ENCODE data around the gene EGFLAM.
"Not testable (repeated sequence)": the region's sequence is repeated elsewhere in the genome, so short reads cannot be mapped to it uniquely, and the experiment has no call there.

EGFLAM gene

GRCh38 chr5:38408446-38409198 lies 150.3 kb downstream of the EGFLAM start:
- DNase-seq (ENCODE audit: insufficient read length, low spot score) (no peak), FAIRE-seq (no peak)

DNA sequence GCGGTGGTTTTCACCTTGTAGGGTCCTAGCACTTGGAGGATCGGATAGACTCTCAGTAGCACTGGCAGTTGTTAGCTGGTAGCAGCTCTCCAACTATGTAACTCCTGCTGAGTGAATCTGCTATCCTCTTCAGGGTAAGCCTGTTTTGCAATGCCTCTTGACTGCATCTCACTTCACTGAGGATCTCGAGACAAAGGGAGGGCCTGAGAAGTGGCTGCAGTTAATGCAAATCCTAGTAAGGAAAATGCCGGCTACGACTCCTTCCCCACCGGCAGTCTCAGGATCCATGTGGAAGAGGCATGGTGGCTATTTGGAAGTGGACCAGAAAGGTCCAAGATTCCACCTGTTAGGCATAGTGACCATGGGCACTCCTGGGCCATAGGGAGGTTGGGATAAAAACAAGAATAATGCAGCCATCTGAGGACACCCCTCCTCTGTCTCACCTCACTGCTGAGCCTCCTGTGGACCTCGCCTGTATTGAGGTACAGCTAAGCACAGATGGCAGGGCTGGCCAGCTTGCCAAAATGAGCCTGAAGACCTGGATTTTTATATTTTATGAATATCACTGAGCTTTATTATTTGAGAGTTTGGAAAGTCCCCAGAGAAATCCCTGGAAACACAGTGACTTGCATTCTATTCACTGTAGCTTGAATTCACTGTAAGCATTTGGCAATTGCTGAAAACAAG lies 152.1 kb downstream of the EGFLAM start:
- no peak for DNase-seq (ENCODE audit: insufficient read length, low spot score)

GRCh38 chr5:38413696-38414095 lies 155.3 kb downstream of the EGFLAM start:
- no peak for FAIRE-seq
- no peak for DNase-seq (ENCODE audit: insufficient read length, low spot score)

More for the DNA sequence above, 152.1 kb downstream of the EGFLAM start:
- FAIRE-seq = no peak

GRCh38 chr5:38414348-38414747 lies 156.0 kb downstream of the EGFLAM start:
- FAIRE-seq = no peak
- DNase-seq (ENCODE audit: insufficient read length, low spot score) = no peak

- DNase-seq (ENCODE audit: insufficient read length, low spot score); FAIRE-seq: not testable (repeated sequence)
Observed at GRCh38 chr5:38415772-38416171, 157.4 kb downstream of the EGFLAM start.

- FAIRE-seq (peak; percentile 26), DNase-seq (ENCODE audit: insufficient read length, low spot score) (no peak)
Observed at GRCh38 chr5:38417658-38418017, 159.3 kb downstream of the EGFLAM start.

- FAIRE-seq (no peak), DNase-seq (ENCODE audit: insufficient read length, low spot score) (no peak)
Observed at GRCh38 chr5:38420246-38420645, 161.9 kb downstream of the EGFLAM start.

DNA sequence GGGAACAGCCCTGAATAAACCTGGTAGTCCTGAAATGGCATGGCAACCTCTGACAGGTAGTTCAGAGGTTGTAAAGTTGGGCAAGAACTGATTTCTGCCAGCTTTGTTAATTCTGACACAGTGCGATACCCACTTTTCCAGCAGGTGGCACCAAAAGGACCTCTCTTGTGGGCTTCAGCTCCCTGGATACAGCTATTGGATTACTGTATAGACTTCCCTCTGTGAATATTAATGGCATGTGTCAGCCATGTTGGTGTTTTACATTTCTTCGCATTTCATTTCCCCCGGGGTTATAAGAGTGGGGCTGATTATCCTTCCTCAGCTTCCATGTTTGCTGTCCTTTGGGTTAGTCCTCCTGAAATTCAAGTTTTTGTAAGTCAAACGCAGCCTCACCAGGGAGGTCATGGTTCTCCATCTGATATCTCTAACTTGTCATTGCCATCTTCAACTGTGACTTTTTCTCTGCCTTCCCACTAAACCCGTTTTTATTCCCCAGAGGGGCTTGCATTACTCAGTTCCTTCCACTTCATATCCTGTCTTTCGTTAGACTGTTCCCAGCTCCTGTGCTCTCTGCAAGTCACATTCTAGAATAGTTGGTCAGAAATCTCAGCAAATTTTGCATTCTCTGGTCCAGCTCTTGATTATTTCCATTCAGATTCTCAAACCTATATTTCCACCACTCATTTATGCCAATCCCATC lies 162.5 kb downstream of the EGFLAM start:
- peak; percentile 87 for FAIRE-seq
- DNase-seq (ENCODE audit: insufficient read length, low spot score) = peak; percentile 96

DNA sequence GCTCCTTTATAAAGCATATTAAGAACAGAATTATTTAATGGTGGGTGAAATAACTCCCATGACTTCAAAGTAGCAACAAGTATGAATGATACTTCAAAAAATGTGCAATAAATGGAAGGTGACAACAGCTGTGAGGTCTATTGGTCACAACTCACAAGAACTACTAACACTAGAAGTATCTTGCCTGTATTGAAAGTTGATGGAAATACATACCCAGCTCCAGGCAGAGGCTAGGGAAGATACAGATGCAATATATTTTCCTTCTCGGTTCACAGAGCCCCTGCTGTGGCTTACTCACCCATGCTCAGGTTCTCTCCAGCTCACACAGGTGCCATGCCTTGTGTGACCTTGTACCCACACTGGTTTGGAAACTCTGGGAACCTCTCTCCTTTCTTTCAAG lies 164.3 kb downstream of the EGFLAM start:
- DNase-seq (ENCODE audit: insufficient read length, low spot score) (no peak), FAIRE-seq (no peak)

DNA sequence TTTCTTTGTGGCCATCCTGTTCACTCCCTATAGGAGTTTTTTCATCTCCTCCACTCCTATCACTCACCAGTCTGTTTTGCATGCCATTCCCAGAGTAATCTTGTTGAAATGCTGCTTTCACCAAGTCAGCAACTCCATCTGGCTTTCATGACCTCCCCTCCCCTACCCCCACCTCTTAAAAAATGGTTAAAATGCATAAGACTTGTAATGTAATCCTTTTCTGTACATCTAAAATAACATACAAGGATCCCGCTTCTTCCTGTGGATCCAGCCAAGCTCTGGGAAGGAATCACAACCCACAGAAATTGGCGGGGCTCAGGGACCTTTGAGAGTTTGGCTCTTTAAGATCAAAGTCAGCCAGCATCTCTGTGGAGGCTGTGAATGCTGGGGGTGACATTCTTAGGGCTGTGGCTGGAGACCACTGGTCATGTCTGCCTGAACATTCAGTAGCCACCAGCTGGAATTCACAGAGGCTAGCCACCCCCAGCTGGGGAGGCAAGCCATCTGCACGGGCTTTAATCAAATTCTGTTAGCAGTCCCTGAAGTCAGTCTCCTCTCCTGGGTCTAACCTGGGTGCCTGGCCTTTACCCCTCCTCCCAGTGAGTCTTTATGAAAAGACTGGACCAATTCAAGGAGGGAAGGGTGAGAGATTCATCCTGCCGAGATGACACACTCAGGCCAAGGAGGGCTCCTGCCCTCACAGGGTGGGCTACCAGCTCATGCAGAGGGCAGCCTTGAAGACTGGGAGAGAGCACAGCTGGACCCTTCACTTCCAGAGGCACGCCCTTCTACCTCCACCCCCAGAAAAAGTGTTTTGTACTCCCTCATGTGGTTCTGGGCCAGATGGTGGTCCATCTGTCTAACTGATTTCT lies 165.2 kb downstream of the EGFLAM start:
- DNase-seq (ENCODE audit: insufficient read length, low spot score) = no peak

DNA sequence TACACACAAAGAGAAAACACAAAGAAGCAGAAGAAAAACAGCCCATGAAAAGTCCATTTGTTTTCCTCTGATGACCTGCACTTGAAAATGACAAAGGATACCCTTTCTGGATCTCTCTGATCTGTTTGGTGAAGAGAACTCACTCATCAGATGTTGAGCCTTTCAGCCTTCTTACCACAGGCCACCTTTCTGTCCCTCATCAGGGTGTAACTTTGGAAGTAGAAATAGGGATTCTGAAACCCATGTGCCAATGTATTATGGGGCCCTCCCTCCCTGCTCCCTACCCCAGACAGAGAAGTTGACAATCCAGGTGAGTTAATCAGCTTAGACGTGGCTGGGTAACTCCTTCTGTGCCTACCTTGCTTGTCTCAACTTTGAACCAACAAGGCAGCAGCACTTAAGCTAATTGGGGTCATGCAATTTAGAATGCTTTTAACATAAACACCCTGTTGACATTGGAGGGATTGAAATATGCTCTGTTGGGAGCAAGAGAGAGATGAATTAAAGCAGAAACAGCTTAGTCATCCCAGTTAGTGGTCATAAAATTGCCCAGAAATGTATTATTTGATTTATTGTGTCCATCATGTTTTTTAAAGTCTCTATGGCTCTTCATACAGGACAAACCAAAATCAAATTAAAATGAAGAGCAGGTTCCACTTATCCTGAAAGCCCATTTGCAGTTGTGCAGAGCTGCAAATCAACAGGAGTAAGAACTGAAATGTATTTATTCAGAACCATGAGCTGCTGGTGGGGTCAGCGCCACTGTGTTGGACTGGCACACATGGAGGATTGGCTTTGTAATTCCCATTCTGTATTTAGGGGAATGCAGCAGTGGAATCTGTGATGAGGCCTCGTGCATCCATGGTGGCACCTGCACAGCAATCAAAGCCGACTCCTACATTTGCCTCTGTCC lies 166.0 kb downstream of the EGFLAM start:
- FAIRE-seq (peak; percentile 65), DNase-seq (ENCODE audit: insufficient read length, low spot score) (no peak)

More for the DNA sequence above, 165.2 kb downstream of the EGFLAM start:
- no peak for FAIRE-seq

GRCh38 chr5:38426490-38426889 lies 168.1 kb downstream of the EGFLAM start:
- DNase-seq (ENCODE audit: insufficient read length, low spot score) = peak; percentile 79
- peak; percentile 94 for FAIRE-seq

GRCh38 chr5:38426986-38427950 lies 168.9 kb downstream of the EGFLAM start:
- DNase-seq (ENCODE audit: insufficient read length, low spot score) (no peak), FAIRE-seq (peak; percentile 57)

GRCh38 chr5:38431242-38431853 lies 173.0 kb downstream of the EGFLAM start:
- no peak for DNase-seq (ENCODE audit: insufficient read length, low spot score)
- peak; percentile 26 for FAIRE-seq

DNA sequence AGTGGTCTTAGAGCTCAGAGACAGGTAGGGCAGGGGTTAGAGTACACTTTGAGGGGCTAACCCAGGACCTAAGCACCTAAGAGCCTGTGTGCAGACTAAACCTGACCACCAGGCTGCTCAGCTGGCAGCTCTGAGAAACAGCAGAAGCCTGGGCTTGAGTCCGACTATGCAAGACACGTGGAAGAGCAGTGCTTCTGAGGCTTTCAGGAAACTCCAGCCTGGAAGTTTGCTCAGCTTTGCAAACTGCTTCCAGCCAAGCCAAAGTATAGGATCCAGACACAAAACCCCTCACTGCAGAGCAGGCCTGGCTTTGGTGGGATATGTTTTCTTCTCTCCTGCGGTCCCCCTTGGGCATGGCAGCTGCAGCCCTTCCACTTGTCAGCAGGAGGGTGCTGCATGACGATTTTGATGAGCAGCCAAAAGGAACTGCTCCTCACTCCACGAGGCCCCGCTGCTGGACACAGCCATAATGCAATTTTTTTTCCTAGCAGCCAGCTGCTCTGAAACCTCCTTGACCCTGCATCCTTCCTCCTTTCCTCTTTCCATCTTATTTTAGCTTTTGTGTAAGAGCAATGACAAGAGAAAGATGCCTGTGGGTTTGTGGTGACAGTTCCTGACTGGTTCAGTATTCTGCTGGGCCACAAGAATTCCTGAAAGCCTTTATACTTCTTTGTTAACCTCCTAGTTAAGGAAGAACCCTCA lies 175.0 kb downstream of the EGFLAM start:
- DNase-seq (ENCODE audit: insufficient read length, low spot score) (peak; percentile 59), FAIRE-seq (peak; percentile 13)

GRCh38 chr5:38434966-38435705 lies 176.8 kb downstream of the EGFLAM start:
- no peak for FAIRE-seq

DNA sequence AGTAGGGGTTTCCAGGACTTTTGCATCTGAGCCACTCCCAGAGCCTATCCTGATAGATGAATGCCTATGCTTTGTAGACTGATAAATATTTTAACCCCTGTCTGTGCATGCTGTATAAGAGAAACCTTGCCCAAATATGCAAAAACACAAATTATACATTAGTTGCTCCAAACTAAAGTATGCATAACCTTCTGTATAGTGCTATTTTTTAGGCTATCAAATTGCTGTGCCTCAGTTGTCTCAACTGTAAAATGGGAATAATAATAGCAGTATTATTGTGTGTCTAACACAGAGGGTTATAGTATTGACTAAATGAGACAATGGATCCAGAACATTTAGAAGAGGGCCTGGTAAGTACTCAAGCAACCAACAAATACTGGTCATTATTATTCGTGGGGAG lies 180.4 kb downstream of the EGFLAM start:
- FAIRE-seq (no peak), DNase-seq (ENCODE audit: insufficient read length, low spot score) (no peak)

More at GRCh38 chr5:38434966-38435705, 176.8 kb downstream of the EGFLAM start:
- no peak for DNase-seq (ENCODE audit: insufficient read length, low spot score)
